Measurements from ENCODE around the gene DIP2C.
"Not testable (repeated sequence)": the region's sequence is repeated elsewhere in the genome, so short reads cannot be mapped to it uniquely, and the experiment has no call there.

DIP2C gene

DNA sequence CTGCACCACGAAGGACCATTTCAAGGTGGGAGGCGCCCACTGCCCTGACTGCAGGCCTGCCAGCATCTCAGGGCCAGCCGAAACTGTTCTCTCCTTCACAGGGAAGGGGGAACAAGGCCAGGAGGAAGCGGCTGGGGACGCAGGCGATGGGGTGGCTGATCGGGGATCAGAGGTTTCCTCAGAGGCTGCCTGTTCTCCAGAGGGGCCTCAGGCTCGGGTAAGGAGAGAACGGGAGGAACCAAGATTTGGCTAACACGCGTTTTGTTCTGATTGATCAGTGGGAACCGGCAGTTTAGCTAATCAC lies 87.9 kb downstream of the DIP2C start:
- no peak for DNase-seq (ENCODE audit: insufficient read length)
- TF ChIP-seq TAF1 (IDR thresholded peaks at IDR 0.05; ENCODE audit: borderline replicate concordance, low read depth, low read length) (no peak), POLR2AphosphoS5 (IDR thresholded peaks at IDR 0.05; ENCODE audit: low read depth, low read length) (no peak), POLR2A (IDR thresholded peaks at IDR 0.05; ENCODE audit: low read depth, low read length) (no peak)
- FAIRE-seq: no peak

DNA sequence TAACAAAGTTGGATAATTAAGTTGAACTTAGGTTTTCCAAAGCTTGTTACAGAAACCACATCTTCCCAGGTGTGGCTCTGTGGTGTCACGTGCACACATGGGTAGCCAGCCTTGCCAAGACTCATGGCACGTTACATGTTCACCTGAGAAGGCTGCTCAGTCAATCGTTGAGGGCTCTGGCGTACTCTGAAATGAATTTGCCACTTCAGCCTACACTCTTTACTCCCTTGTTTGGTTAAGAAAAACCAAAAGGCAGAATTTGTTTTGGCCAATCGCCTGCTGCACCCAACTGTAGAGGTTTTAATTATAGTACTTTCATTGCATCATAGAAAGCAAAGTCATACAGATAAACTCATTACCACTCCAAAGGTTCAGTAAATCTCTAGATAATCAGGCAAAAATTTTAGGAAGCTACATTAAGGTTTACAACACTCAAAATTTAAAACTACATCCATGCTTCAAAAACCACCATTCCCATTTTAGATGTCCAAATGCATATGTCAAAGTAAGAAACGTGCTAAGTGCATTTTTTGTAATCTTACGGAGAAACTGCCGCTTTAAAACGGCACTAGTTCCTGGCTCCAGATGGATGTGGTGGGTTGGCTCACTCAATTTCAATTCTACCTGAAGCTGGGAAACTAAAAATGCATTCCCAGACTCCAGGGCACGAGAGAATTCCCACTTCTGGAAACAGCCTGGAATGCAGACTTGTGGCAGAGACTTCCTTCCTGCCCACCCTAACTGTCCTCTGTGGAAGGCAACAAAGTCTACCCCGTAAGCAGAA lies 88.4 kb downstream of the DIP2C start:
- FAIRE-seq (no peak), DNase-seq (ENCODE audit: insufficient read length) (no peak)
- TF ChIP-seq TAF1 (IDR thresholded peaks at IDR 0.05; ENCODE audit: borderline replicate concordance, low read depth, low read length) (no peak), POLR2AphosphoS5 (IDR thresholded peaks at IDR 0.05; ENCODE audit: low read depth, low read length) (no peak), POLR2A (IDR thresholded peaks at IDR 0.05; ENCODE audit: low read depth, low read length) (no peak)

DNA sequence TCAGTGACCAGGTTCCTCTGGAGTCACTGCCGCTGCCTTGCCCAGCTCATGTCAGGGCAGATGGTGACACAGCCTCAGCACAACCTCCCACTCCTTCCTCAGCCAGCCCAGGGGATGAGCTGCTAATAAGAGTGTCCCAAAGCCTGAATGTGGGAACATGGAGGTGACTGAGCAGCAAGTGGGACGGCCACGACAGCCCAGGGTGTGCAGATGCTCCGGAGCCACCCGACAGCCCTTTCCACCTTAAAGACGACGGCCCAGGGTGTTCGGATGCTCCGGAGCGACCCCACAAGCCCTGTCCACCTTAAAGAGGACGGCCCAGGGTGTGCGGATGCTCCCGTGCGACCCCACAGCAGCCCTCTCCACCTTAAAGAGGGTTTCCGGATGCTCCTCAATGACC lies 89.2 kb downstream of the DIP2C start:
- FAIRE-seq (no peak), DNase-seq (ENCODE audit: insufficient read length) (no peak)

GRCh38 chr10:599767-600166 lies 89.7 kb downstream of the DIP2C start:
- FAIRE-seq (no peak), DNase-seq (ENCODE audit: insufficient read length) (no peak)
- TF ChIP-seq POLR2A (IDR thresholded peaks at IDR 0.05; ENCODE audit: low read depth, low read length): no peak

More for the DNA sequence above, 89.2 kb downstream of the DIP2C start:
- no peak for TF ChIP-seq POLR2AphosphoS5 (IDR thresholded peaks at IDR 0.05; ENCODE audit: low read depth, low read length)
- no peak for TF ChIP-seq TAF1 (IDR thresholded peaks at IDR 0.05; ENCODE audit: borderline replicate concordance, low read depth, low read length)
- no peak for TF ChIP-seq POLR2A (IDR thresholded peaks at IDR 0.05; ENCODE audit: low read depth, low read length)

DNA sequence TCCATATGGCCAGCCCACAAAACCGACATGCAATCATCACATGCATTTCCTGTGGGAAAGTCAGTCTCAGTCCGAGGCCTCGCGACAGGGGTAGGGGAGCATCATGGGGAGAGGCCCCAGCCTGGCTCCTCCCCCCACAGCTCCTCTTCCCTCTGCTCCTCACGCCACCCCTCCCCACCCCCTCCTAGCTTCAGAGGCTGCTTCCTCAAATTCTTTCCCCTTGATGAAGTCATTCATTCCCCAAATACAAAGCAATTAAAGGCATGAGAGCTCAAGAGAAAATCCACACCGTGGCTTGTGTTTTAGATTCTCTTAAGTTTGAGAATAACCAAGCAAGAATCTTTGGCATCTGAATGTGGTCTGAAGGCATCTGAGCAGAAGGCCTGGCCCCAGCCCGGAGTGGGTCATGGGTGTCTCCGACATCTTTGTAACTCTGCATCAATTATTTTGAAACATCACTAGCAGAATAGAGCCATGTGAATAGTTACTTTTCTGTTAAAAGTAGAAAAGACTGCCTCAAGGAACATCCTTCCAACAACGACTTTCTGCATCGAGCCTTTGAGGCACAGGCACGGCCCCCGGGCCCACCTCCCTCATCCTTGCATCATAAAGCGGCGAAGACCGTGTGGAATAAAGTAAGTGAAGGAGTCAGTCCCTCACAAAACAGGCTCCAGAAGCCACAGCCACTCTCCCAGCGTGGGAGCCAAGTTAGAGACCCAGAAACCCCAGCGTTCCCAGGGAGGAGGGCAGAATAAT lies 90.9 kb downstream of the DIP2C start:
- TF ChIP-seq POLR2AphosphoS5 (IDR thresholded peaks at IDR 0.05; ENCODE audit: low read depth, low read length) (no peak), TAF1 (IDR thresholded peaks at IDR 0.05; ENCODE audit: borderline replicate concordance, low read depth, low read length) (no peak), POLR2A (IDR thresholded peaks at IDR 0.05; ENCODE audit: low read depth, low read length) (no peak)
- DNase-seq (ENCODE audit: insufficient read length): no peak
- FAIRE-seq: no peak

- DNase-seq (ENCODE audit: insufficient read length) (no peak), FAIRE-seq (no peak)
- TF ChIP-seq POLR2AphosphoS5 (IDR thresholded peaks at IDR 0.05; ENCODE audit: low read depth, low read length) (no peak), POLR2A (IDR thresholded peaks at IDR 0.05; ENCODE audit: low read depth, low read length) (no peak), TAF1 (IDR thresholded peaks at IDR 0.05; ENCODE audit: borderline replicate concordance, low read depth, low read length) (no peak)
Measured at GRCh38 chr10:597976-598375, 91.5 kb downstream of the DIP2C start.

- FAIRE-seq: no peak
- TF ChIP-seq POLR2A (IDR thresholded peaks at IDR 0.05; ENCODE audit: low read depth, low read length) (no peak), TAF1 (IDR thresholded peaks at IDR 0.05; ENCODE audit: borderline replicate concordance, low read depth, low read length) (no peak), POLR2AphosphoS5 (IDR thresholded peaks at IDR 0.05; ENCODE audit: low read depth, low read length) (no peak)
- no peak for DNase-seq (ENCODE audit: insufficient read length)
Measured at GRCh38 chr10:596725-597345, 92.6 kb downstream of the DIP2C start.

- FAIRE-seq; DNase-seq (ENCODE audit: insufficient read length): not testable (repeated sequence)
Measured at GRCh38 chr10:596131-596530, 93.3 kb downstream of the DIP2C start.

DNA sequence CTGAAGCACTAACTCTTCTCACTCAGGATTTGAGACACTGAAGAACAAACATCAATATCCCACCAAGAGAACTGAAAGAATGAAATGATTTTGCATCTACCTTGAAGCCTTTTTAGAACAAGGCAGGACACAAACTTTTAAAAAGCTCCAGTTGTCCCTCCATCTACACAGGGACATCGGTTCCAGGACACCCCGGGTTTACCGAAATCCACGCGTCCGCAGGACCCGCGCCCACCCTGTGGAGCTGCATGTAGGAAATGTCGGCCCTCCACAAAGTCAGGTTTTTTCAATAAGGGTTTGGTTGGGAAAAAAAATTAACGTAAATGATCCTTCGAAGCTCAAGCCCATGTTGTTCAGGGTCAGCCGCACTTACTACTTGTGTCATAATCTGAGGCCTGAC lies 94.0 kb downstream of the DIP2C start:
- DNase-seq (ENCODE audit: insufficient read length) (no peak), FAIRE-seq (no peak)
- no peak for TF ChIP-seq POLR2AphosphoS5 (IDR thresholded peaks at IDR 0.05; ENCODE audit: low read depth, low read length)
- TF ChIP-seq POLR2A (IDR thresholded peaks at IDR 0.05; ENCODE audit: low read depth, low read length): no peak

DNA sequence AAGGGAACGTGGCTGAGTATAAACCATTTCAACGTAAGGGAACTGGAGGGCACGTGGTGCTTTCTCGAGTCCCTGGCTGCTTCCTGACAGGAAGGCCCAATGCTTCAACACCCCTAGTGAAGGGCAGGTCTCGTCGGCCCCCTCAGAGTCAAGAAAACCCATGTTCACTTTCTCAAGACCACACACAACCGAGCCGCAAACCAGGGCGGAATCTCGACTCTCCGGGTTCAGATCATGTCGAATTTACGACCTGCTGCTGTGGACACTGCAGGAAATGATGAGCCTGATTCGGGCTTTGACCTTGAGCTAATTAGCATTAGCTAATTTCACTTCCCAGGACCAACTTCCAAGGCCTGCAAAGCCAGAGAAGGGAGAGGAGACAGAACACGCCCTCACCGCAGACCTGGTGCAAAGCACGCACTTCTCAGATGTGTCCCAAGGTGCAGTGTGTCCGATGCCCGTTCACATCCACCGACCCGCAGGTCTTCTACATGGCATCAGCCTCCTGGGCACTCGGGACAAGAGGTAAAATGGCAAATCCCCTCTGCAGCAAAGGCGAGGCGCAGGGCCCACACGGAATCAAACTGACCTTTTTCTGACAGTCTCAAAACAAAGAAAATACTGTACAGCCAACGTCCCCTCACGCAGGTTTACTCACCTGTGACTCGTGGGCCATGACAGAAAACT lies 94.7 kb downstream of the DIP2C start:
- DNase-seq (ENCODE audit: insufficient read length) (no peak), FAIRE-seq (no peak)

DNA sequence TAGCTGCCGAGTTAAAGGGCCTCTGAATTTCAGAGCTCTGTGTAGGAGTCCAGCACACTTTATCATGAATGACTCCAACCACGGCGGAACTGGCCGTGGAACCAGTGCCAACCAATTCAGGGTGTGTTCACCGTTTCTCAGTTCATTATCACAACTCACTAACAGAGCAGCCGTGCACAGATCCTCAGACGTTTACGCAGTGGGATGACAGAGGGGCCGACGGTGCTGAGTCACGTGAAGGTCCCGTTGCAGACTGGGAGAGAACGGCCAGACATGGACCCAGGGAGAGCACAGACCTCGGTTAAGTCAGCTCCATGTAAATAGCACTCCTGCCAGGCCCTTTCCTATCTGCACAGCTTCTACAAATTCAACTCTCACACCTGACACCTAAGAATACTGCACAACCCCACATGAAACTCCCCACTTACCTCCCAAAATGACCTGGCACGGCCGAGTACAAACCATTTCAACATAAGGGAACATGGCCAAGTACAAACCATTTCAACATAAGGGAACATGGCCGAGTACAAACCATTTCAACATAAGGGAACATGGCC lies 95.5 kb downstream of the DIP2C start:
- DNase-seq (ENCODE audit: insufficient read length) (no peak), FAIRE-seq (no peak)
- TF ChIP-seq POLR2AphosphoS5 (IDR thresholded peaks at IDR 0.05; ENCODE audit: low read depth, low read length): no peak
- TF ChIP-seq POLR2A (IDR thresholded peaks at IDR 0.05; ENCODE audit: low read depth, low read length): no peak
- TF ChIP-seq TAF1 (IDR thresholded peaks at IDR 0.05; ENCODE audit: borderline replicate concordance, low read depth, low read length): no peak

More for the DNA sequence above, 94.7 kb downstream of the DIP2C start:
- TF ChIP-seq POLR2A (IDR thresholded peaks at IDR 0.05; ENCODE audit: low read depth, low read length) (no peak), POLR2AphosphoS5 (IDR thresholded peaks at IDR 0.05; ENCODE audit: low read depth, low read length) (no peak), TAF1 (IDR thresholded peaks at IDR 0.05; ENCODE audit: borderline replicate concordance, low read depth, low read length) (no peak)

Data from GM12892 (cell line).